HFFc6 (cell line): ENCODE results near the gene KCNG2. TPM values are rescaled to one million over a fixed set of nuclear protein-coding genes. Genes with fewer than 3 reads are reported as not detected.

ENCODE experiments used
- DNase-seq: peaks from one replicate; pipeline ENCODE4 v3.0.0-alpha.2; 2018
- H3K27ac Mint-ChIP-seq: 2 replicates; pipeline ENCODE4 v1.8.0; 2020; ENCODE audit warnings: mild to moderate bottlenecking, mixed read lengths
- H3K27me3 Mint-ChIP-seq: 2 replicates; pipeline ENCODE4 v1.8.0; 2021; ENCODE audit warnings: mild to moderate bottlenecking, moderate library complexity, mixed read lengths; ENCODE audit not compliant: insufficient read depth
- H3K36me3 Mint-ChIP-seq: 2 replicates; pipeline ENCODE4 v1.8.0; 2021; ENCODE audit warnings: low read depth, mixed read lengths
- H3K4me1 Mint-ChIP-seq: 2 replicates; pipeline ENCODE4 v1.8.0; 2020; ENCODE audit warnings: low read depth, mixed read lengths
- H3K4me3 Mint-ChIP-seq: 2 replicates; pipeline ENCODE4 v1.8.0; 2020; ENCODE audit warnings: mild to moderate bottlenecking, moderate library complexity, mixed read lengths
- H3K9me3 Mint-ChIP-seq: 2 replicates; pipeline ENCODE4 v1.8.0; 2020; ENCODE audit warnings: mild to moderate bottlenecking, mixed read lengths
- CTCF ChIP-seq: fragments of 200-600 bp; sonication (generic); IDR thresholded peaks from 2 replicates; pipeline ENCODE4 v1.5.0; 2021; ENCODE audit warnings: antibody characterized with exemption, mild to moderate bottlenecking
- total RNA-seq, 6 experiments: library from RNA; stranded (reverse); fragmentation: NEBNext Ultra II Directional; extraction: Animal tissue kit (Norgen Biotek cat#: 25700); gene quantifications; 2 replicates in 1 of 6; 3 replicates in 5 of 6; pipeline ENCODE4 v1.2.3, GENCODE V29; 2021

KCNG2 gene
- total RNA-seq, 6 experiments from 2014 or later: not detected

- peak; percentile 80 for DNase-seq
Measured at GRCh38 chr18:79933765-79934164, 136.0 kb downstream of the KCNG2 start.

GRCh38 chr18:79934311-79935097 lies 136.8 kb downstream of the KCNG2 start:
- TF ChIP-seq CTCF: no peak
- DNase-seq: no peak
- Mint-ChIP-seq H3K4me3 (no peak overlapping the region), H3K9me3 (peaks cover 43% of the 10 kb centered on the region), H3K27ac (no peak overlapping the region), H3K27me3 (peaks cover 4% of the 10 kb centered on the region), H3K36me3 (peaks cover 83% of the 10 kb centered on the region), H3K4me1 (peaks cover 16% of the 10 kb centered on the region; the same call in 1 of the 2 replicates)

More at GRCh38 chr18:79933765-79934164, 136.0 kb downstream of the KCNG2 start:
- H3K9me3 Mint-ChIP-seq: peaks cover 50% of the 10 kb centered on the region
- TF ChIP-seq CTCF: peak; percentile 47; the same call in 1 of the 2 replicates
- peaks cover 87% of the 10 kb centered on the region for H3K36me3 Mint-ChIP-seq
- H3K27me3 Mint-ChIP-seq: peaks cover 4% of the 10 kb centered on the region
- H3K27ac Mint-ChIP-seq: no peak overlapping the region; the same call in 1 of the 2 replicates
- peak overlapping the region; percentile 15; the same call in 1 of the 2 replicates for H3K4me3 Mint-ChIP-seq
- peaks cover 12% of the 10 kb centered on the region; the same call in 1 of the 2 replicates for H3K4me1 Mint-ChIP-seq

DNA sequence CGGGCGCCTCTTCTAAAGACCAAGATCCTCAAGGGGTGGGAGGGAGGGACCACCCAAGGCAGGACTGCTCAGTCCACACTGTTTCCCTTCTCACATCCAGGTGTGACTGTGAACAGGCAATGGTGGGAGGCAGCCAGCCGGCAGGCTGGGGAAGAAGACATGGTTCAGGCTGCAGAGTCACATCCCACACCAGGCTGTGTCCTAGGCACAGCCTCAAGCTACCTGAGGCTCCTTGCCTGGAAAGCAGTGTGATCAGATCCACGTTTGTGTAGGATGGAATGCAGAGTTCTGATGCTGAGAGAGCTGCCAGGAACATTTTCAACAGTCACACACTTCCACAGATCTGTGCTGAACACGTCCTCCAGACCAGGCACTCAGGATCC lies 137.4 kb downstream of the KCNG2 start:
- H3K27ac Mint-ChIP-seq: no peak overlapping the region
- TF ChIP-seq CTCF: no peak
- H3K4me1 Mint-ChIP-seq: peaks cover 16% of the 10 kb centered on the region; the same call in 1 of the 2 replicates
- H3K27me3 Mint-ChIP-seq: peaks cover 5% of the 10 kb centered on the region
- H3K36me3 Mint-ChIP-seq: peaks cover 83% of the 10 kb centered on the region
- H3K9me3 Mint-ChIP-seq: peaks cover 37% of the 10 kb centered on the region
- no peak overlapping the region for H3K4me3 Mint-ChIP-seq
- DNase-seq: no peak

GRCh38 chr18:79935499-79935898 lies 137.8 kb downstream of the KCNG2 start:
- peaks cover 33% of the 10 kb centered on the region for H3K9me3 Mint-ChIP-seq
- peaks cover 5% of the 10 kb centered on the region for H3K27me3 Mint-ChIP-seq
- TF ChIP-seq CTCF: no peak
- no peak overlapping the region for H3K27ac Mint-ChIP-seq
- no peak overlapping the region for H3K4me3 Mint-ChIP-seq
- DNase-seq: no peak
- H3K36me3 Mint-ChIP-seq: peaks cover 80% of the 10 kb centered on the region
- peaks cover 16% of the 10 kb centered on the region; the same call in 1 of the 2 replicates for H3K4me1 Mint-ChIP-seq

DNA sequence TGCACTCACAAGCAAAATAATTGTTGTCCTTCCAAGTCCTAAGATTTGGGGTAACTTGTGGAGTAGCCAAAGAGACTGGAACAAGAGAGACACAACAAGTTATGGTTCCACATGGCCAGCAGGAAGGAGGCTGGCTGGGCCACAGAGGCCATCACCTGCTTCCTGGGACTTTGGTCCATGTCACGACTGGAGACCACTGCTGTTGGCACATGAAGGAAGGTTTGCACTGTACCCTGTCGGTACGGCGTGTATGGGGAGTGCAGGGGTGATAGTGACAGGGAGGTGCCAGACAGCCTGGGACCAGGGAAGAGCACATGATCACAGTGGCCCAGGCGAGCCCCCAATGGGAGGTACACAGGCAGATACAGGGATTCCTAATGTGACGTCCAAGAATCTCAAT lies 138.2 kb downstream of the KCNG2 start:
- H3K27ac Mint-ChIP-seq: no peak overlapping the region
- H3K27me3 Mint-ChIP-seq: peaks cover 5% of the 10 kb centered on the region
- peaks cover 16% of the 10 kb centered on the region; the same call in 1 of the 2 replicates for H3K4me1 Mint-ChIP-seq
- no peak for DNase-seq
- no peak overlapping the region for H3K4me3 Mint-ChIP-seq
- H3K9me3 Mint-ChIP-seq: peaks cover 31% of the 10 kb centered on the region
- peaks cover 77% of the 10 kb centered on the region for H3K36me3 Mint-ChIP-seq
- TF ChIP-seq CTCF: no peak
